HS-5 (cell line): Measurements from ENCODE around the gene BGN.

Source experiments
- DNase-seq: peaks from one replicate; pipeline ENCODE4 v3.0.0-alpha.2; 2012; ENCODE audit warnings: low read depth

Gene BGN

GRCh38 chrX:153504445-153505016 lies 9.8 kb downstream of the BGN start:
- no peak for DNase-seq

- no peak for DNase-seq
Observed at GRCh38 chrX:153505361-153505760, 10.6 kb downstream of the BGN start.

- DNase-seq = no peak
Observed at GRCh38 chrX:153507484-153508178, 12.9 kb downstream of the BGN start.

- no peak for DNase-seq
Observed at GRCh38 chrX:153509592-153509991, 14.8 kb downstream of the BGN start.

- no peak for DNase-seq
Observed at GRCh38 chrX:153510383-153510782, 15.6 kb downstream of the BGN start.

- no peak for DNase-seq
Observed at GRCh38 chrX:153511784-153512500, 17.2 kb downstream of the BGN start.

- DNase-seq = no peak
Observed at GRCh38 chrX:153512501-153512893, 17.7 kb downstream of the BGN start.

- DNase-seq = no peak
Observed at GRCh38 chrX:153513265-153513664, 18.5 kb downstream of the BGN start.

GRCh38 chrX:153514259-153514658 lies 19.5 kb downstream of the BGN start:
- DNase-seq = no peak

GRCh38 chrX:153515435-153515834 lies 20.7 kb downstream of the BGN start:
- DNase-seq = no peak

- DNase-seq = no peak
Observed at GRCh38 chrX:153516073-153516472, 21.3 kb downstream of the BGN start.

GRCh38 chrX:153517423-153517822 lies 22.6 kb downstream of the BGN start, which contains the start of gene ATP2B3:
Gene ATP2B3 (plus strand): TSS chrX:153517642. CDS start chrX:153536248, 18,606 bp downstream.
- no peak for DNase-seq

GRCh38 chrX:153517946-153518834 lies 23.4 kb downstream of the BGN start:
- DNase-seq = no peak

GRCh38 chrX:153519569-153520286 lies 24.9 kb downstream of the BGN start:
- DNase-seq = no peak

- no peak for DNase-seq
Observed at GRCh38 chrX:153520287-153520917, 25.6 kb downstream of the BGN start.

- DNase-seq = no peak
Observed at GRCh38 chrX:153521034-153521433, 26.3 kb downstream of the BGN start.

GRCh38 chrX:153522259-153522658 lies 27.5 kb downstream of the BGN start:
- DNase-seq = no peak

- DNase-seq = no peak
Observed at GRCh38 chrX:153523269-153523668, 28.5 kb downstream of the BGN start.

GRCh38 chrX:153524234-153524633 lies 29.5 kb downstream of the BGN start:
- no peak for DNase-seq

GRCh38 chrX:153525451-153525850 lies 30.7 kb downstream of the BGN start:
- DNase-seq = no peak

GRCh38 chrX:153526042-153526441 lies 31.3 kb downstream of the BGN start:
- DNase-seq = no peak
